Measurements from ENCODE around the gene NEURL3. TPM values are rescaled to one million over a fixed set of nuclear protein-coding genes. Genes with fewer than 3 reads are reported as not detected.

Gene NEURL3
- total RNA-seq, 4 donors from 2014 or later, result 0.32 to 7.9 (median 7.0) TPM; not detected in 1

GRCh38 chr2:96489261-96489660 is 15.9 kb downstream of the NEURL3 start:
- no peak for DNase-seq

GRCh38 chr2:96486696-96487095 is 18.5 kb downstream of the NEURL3 start:
- H3K4me3 ChIP-seq, result peak overlapping the region in 1 of 4 donors; percentile 47
- H3K27ac ChIP-seq, result peak overlapping the region; percentile 76 to 84 (median 83)
- H3K36me3 ChIP-seq, result no peaks in the 10 kb centered on the region
- no peak for DNase-seq
- no peaks in the 10 kb centered on the region for H3K9me3 ChIP-seq
- 51 to 67% methylated on average over 2 to 3 of the region's 3 CpGs for WGBS, 2 donors (ENCODE audit: low coverage in 1 of 2)
- TF ChIP-seq POLR2AphosphoS5 (IDR thresholded peaks at IDR 0.05) (no peak), POLR2A (IDR thresholded peaks at IDR 0.05) (no peak), CTCF (IDR thresholded peaks at IDR 0.05) (no peak), EP300 (IDR thresholded peaks at IDR 0.05; ENCODE audit: low read depth) (no peak)
- peaks cover 0 to 15% (median 12%) of the 10 kb centered on the region in 4 donors for H3K4me1 ChIP-seq
- intact Hi-C loops (cut with DNase I; ENCODE audit: low total_unique reads) (no loop called here), in situ Hi-C loops (cut with MboI; ENCODE audit: low pct_ligation_motif_present in 1 of 4, low pct_unique_long_range_greater_than_20kb in 1 of 4, low sequenced_read_pairs in 3 of 4) (no loop called here)
- no peaks in the 10 kb centered on the region for H3K27me3 ChIP-seq

More at GRCh38 chr2:96489261-96489660, 15.9 kb downstream of the NEURL3 start:
- WGBS, 2 donors (ENCODE audit: low coverage in 1 of 2), result 79 to 96% methylated on average over 3 of the region's 3 CpGs
- H3K27me3 ChIP-seq, result no peaks in the 10 kb centered on the region
- H3K36me3 ChIP-seq, result no peaks in the 10 kb centered on the region
- intact Hi-C loops (cut with DNase I; ENCODE audit: low total_unique reads) (no loop called here), in situ Hi-C loops (cut with MboI; ENCODE audit: low pct_ligation_motif_present in 1 of 4, low pct_unique_long_range_greater_than_20kb in 1 of 4, low sequenced_read_pairs in 3 of 4) (no loop called here)
- no peaks in the 10 kb centered on the region for H3K9me3 ChIP-seq
- H3K4me3 ChIP-seq, result no peak overlapping the region
- no peak overlapping the region for H3K27ac ChIP-seq
- TF ChIP-seq POLR2A (IDR thresholded peaks at IDR 0.05) (no peak), CTCF (IDR thresholded peaks at IDR 0.05) (no peak), POLR2AphosphoS5 (IDR thresholded peaks at IDR 0.05) (no peak)
- H3K4me1 ChIP-seq, result peaks cover 0 to 15% (median 12%) of the 10 kb centered on the region in 4 donors

- Histone ChIP-seq H3K27ac (peak overlapping the region; percentile 76 to 84 (median 83)), H3K9me3 (no peaks in the 10 kb centered on the region), H3K4me3 (peak overlapping the region in 3 of 4 donors; percentile 32 to 47 (median 33)), H3K4me1 (peaks cover 0 to 15% (median 12%) of the 10 kb centered on the region in 4 donors), H3K36me3 (no peaks in the 10 kb centered on the region), H3K27me3 (peaks cover 2% of the 10 kb centered on the region)
- in situ Hi-C loops (cut with MboI; ENCODE audit: low pct_ligation_motif_present in 1 of 4, low pct_unique_long_range_greater_than_20kb in 1 of 4, low sequenced_read_pairs in 3 of 4), result no loop called here
- peak; percentile 79 for DNase-seq
- TF ChIP-seq POLR2A (IDR thresholded peaks at IDR 0.05), result peak; percentile 73
- no peak for TF ChIP-seq EP300 (IDR thresholded peaks at IDR 0.05; ENCODE audit: low read depth)
- TF ChIP-seq POLR2AphosphoS5 (IDR thresholded peaks at IDR 0.05), result peak; percentile 61 to 82 (median 63)
- 0 to 18% methylated on average over 2 to 33 of the region's 33 CpGs for WGBS, 2 donors (ENCODE audit: low coverage in 1 of 2)
- intact Hi-C loops (cut with DNase I; ENCODE audit: low total_unique reads), result no loop called here
Observed at GRCh38 chr2:96485751-96486651, 19.2 kb downstream of the NEURL3 start.

GRCh38 chr2:96485350-96485749 is 19.8 kb downstream of the NEURL3 start:
- no peaks in the 10 kb centered on the region for H3K36me3 ChIP-seq
- intact Hi-C loops (cut with DNase I; ENCODE audit: low total_unique reads) (no loop called here), in situ Hi-C loops (cut with MboI; ENCODE audit: low pct_ligation_motif_present in 1 of 4, low pct_unique_long_range_greater_than_20kb in 1 of 4, low sequenced_read_pairs in 3 of 4) (no loop called here)
- H3K9me3 ChIP-seq, result no peaks in the 10 kb centered on the region
- H3K27me3 ChIP-seq, result peaks cover 3% of the 10 kb centered on the region
- peak overlapping the region; percentile 76 to 84 (median 83) for H3K27ac ChIP-seq
- 93% methylated on average over 9 of the region's 9 CpGs; no CpG with 5 or more reads in 1 of the 2 donors for WGBS, 2 donors (ENCODE audit: low coverage in 1 of 2)
- H3K4me1 ChIP-seq, result peaks cover 0 to 15% (median 12%) of the 10 kb centered on the region in 4 donors
- no peak for DNase-seq
- H3K4me3 ChIP-seq, result peak overlapping the region in 1 of 4 donors; percentile 47
- TF ChIP-seq CTCF (IDR thresholded peaks at IDR 0.05), result no peak
- no peak for TF ChIP-seq POLR2AphosphoS5 (IDR thresholded peaks at IDR 0.05)
- no peak for TF ChIP-seq POLR2A (IDR thresholded peaks at IDR 0.05)
